SK-N-SH treated with all-trans-retinoic acid at 6 μM for 48 hours (cell line): ENCODE measurements around the gene INSM1.

Source experiments
- ATAC-seq: fragments of 200-7000 bp; cut with Tn5 transposase; 3 replicates; pipeline ENCODE4 v1.9.1; 2020; ENCODE audit warnings: mild to moderate bottlenecking, moderate library complexity
- ARNTL ChIP-seq: fragments of 450-650 bp; formaldehyde crosslinking; IDR thresholded peaks from 2 replicates; pipeline ENCODE4 v1.5.0; 2020; ENCODE audit warnings: low read depth, mild to moderate bottlenecking, moderate library complexity, borderline replicate concordance
- CSDC2 ChIP-seq: fragments of 250-450 bp; sonication (Bioruptor Pico); IDR thresholded peaks from 2 replicates; pipeline ENCODE4 v1.5.0; 2020; ENCODE audit warnings: mild to moderate bottlenecking, moderate library complexity
- ESRRG ChIP-seq: fragments of 250-450 bp; sonication (Bioruptor Pico); IDR thresholded peaks from 2 replicates; pipeline ENCODE4 v1.6.1; 2021; ENCODE audit warnings: mild to moderate bottlenecking
- GLIS3 ChIP-seq: fragments of 250-450 bp; sonication (Bioruptor Pico); IDR thresholded peaks from 2 replicates; pipeline ENCODE4 v1.5.0; 2020; ENCODE audit warnings: mild to moderate bottlenecking, moderate library complexity
- OSR1 ChIP-seq: fragments of 250-450 bp; sonication (Bioruptor Pico); IDR thresholded peaks from 2 replicates; pipeline ENCODE4 v1.8.0; 2022; ENCODE audit warnings: moderate library complexity, mild to moderate bottlenecking, inconsistent platforms
- PATZ1 ChIP-seq: fragments of 250-450 bp; sonication (Bioruptor Pico); IDR thresholded peaks from 2 replicates; pipeline ENCODE4 v1.8.0; 2020; ENCODE audit warnings: mild to moderate bottlenecking, moderate library complexity, borderline replicate concordance
- PPARA ChIP-seq: fragments of 250-450 bp; sonication (Bioruptor Pico); IDR thresholded peaks from 2 replicates; pipeline ENCODE4 v1.5.0; 2020; ENCODE audit warnings: mild to moderate bottlenecking, borderline replicate concordance
- RARB ChIP-seq: fragments of 250-450 bp; sonication (Bioruptor Pico); IDR thresholded peaks from 2 replicates; pipeline ENCODE4 v1.8.0; 2021; ENCODE audit warnings: mild to moderate bottlenecking, moderate library complexity
- SNAI2 ChIP-seq: fragments of 250-450 bp; sonication (Bioruptor Pico); IDR thresholded peaks from 2 replicates; pipeline ENCODE4 v1.5.0; 2020; ENCODE audit warnings: mild to moderate bottlenecking, moderate library complexity
- TCF4 ChIP-seq: fragments of 250-450 bp; sonication (Bioruptor Pico); IDR thresholded peaks from 2 replicates; pipeline ENCODE4 v1.8.0; 2021; ENCODE audit warnings: mild to moderate bottlenecking, moderate library complexity, borderline replicate concordance
- TOX ChIP-seq: fragments of 250-450 bp; sonication (Bioruptor Pico); IDR thresholded peaks from 2 replicates; pipeline ENCODE4 v1.8.0; 2021; ENCODE audit warnings: mild to moderate bottlenecking, moderate library complexity, borderline replicate concordance
- ZC3H10 ChIP-seq: fragments of 250-450 bp; sonication (Bioruptor Pico); IDR thresholded peaks from 2 replicates; pipeline ENCODE4 v1.5.1; 2021; ENCODE audit warnings: mild to moderate bottlenecking, moderate library complexity
- ZFP3 ChIP-seq: fragments of 250-450 bp; sonication (Bioruptor Pico); IDR thresholded peaks from 2 replicates; pipeline ENCODE4 v1.5.0; 2020; ENCODE audit warnings: mild to moderate bottlenecking, moderate library complexity
- ZFP30 ChIP-seq: fragments of 450-650 bp; formaldehyde crosslinking; IDR thresholded peaks from 2 replicates; pipeline ENCODE4 v1.5.0; 2022; ENCODE audit warnings: mild to moderate bottlenecking, moderate library complexity
- ZNF565 ChIP-seq: fragments of 450-650 bp; formaldehyde crosslinking; conservative IDR thresholded peaks from 2 replicates; pipeline ENCODE4 v1.5.0; 2020; ENCODE audit warnings: low read depth, mild to moderate bottlenecking, moderate library complexity
- ZNF70 ChIP-seq: fragments of 450-650 bp; formaldehyde crosslinking; IDR thresholded peaks from 2 replicates; pipeline ENCODE4 v1.5.0; 2020; ENCODE audit warnings: mild to moderate bottlenecking, moderate library complexity
- ZNF8 ChIP-seq: fragments of 450-650 bp; formaldehyde crosslinking; IDR thresholded peaks from 2 replicates; pipeline ENCODE4 v1.5.0; 2020; ENCODE audit warnings: mild to moderate bottlenecking, moderate library complexity
- TF ChIP-seq, protein P1 (sequence below): fragments of 250-450 bp; sonication (Bioruptor Pico); IDR thresholded peaks from 2 replicates; pipeline ENCODE4 v1.5.1; 2021; ENCODE audit warnings: mild to moderate bottlenecking, moderate library complexity
- TF ChIP-seq, protein P2 (sequence below): fragments of 250-450 bp; sonication (Bioruptor Pico); IDR thresholded peaks from 2 replicates; pipeline ENCODE4 v1.8.0; 2021; ENCODE audit warnings: low read depth, mild to moderate bottlenecking, moderate library complexity, borderline replicate concordance
- TF ChIP-seq, protein P3 (sequence below): fragments of 250-450 bp; sonication (Bioruptor Pico); IDR thresholded peaks from 2 replicates; pipeline ENCODE4 v1.5.0; 2020; ENCODE audit warnings: mild to moderate bottlenecking, moderate library complexity
- TF ChIP-seq, protein P4 (sequence below): fragments of 250-450 bp; sonication (Bioruptor Pico); IDR thresholded peaks from 2 replicates; pipeline ENCODE4 v1.5.1; 2020; ENCODE audit warnings: low read depth, mild to moderate bottlenecking, moderate library complexity

INSM1 gene

DNA sequence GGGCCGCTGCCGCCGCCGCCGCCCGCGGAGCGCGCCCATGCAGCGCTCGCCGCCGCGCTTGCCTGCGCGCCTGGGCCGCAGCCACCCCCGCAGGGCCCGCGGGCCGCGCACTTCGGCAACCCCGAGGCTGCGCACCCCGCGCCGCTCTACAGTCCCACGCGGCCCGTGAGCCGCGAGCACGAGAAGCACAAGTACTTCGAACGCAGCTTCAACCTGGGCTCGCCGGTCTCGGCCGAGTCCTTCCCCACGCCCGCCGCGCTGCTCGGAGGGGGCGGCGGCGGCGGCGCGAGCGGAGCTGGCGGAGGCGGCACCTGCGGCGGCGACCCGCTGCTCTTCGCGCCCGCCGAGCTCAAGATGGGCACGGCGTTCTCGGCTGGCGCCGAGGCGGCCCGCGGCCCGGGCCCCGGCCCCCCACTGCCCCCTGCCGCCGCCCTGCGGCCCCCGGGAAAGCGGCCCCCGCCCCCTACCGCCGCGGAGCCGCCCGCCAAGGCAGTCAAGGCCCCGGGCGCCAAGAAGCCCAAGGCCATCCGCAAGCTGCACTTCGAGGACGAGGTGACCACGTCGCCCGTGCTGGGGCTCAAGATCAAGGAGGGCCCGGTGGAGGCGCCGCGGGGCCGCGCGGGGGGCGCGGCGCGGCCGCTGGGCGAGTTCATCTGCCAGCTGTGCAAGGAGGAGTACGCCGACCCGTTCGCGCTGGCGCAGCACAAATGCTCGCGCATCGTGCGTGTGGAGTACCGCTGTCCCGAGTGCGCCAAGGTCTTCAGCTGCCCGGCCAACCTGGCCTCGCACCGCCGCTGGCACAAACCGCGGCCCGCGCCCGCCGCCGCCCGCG, 730 bp downstream of the INSM1 start (continued):
- TF ChIP-seq, protein P1, sequence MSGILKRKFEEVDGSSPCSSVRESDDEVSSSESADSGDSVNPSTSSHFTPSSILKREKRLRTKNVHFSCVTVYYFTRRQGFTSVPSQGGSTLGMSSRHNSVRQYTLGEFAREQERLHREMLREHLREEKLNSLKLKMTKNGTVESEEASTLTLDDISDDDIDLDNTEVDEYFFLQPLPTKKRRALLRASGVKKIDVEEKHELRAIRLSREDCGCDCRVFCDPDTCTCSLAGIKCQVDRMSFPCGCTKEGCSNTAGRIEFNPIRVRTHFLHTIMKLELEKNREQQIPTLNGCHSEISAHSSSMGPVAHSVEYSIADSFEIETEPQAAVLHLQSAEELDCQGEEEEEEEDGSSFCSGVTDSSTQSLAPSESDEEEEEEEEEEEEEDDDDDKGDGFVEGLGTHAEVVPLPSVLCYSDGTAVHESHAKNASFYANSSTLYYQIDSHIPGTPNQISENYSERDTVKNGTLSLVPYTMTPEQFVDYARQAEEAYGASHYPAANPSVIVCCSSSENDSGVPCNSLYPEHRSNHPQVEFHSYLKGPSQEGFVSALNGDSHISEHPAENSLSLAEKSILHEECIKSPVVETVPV (CRISPR knock-in tag): no peak
- TF ChIP-seq OSR1 (CRISPR knock-in tag): no peak

GRCh38 chr20:20369250-20370093, 1.6 kb downstream of the INSM1 start:
- no peak for TF ChIP-seq TOX (CRISPR knock-in tag)
- TF ChIP-seq, protein P1 (CRISPR knock-in tag): no peak
- no peak for TF ChIP-seq PPARA (CRISPR knock-in tag)
- TF ChIP-seq ZNF70 (CRISPR knock-in tag): no peak
- no peak for TF ChIP-seq ARNTL (CRISPR knock-in tag)
- no peak for TF ChIP-seq ZFP3
- TF ChIP-seq RARB: no peak
- no peak for TF ChIP-seq ZC3H10 (CRISPR knock-in tag)
- TF ChIP-seq, protein P2, sequence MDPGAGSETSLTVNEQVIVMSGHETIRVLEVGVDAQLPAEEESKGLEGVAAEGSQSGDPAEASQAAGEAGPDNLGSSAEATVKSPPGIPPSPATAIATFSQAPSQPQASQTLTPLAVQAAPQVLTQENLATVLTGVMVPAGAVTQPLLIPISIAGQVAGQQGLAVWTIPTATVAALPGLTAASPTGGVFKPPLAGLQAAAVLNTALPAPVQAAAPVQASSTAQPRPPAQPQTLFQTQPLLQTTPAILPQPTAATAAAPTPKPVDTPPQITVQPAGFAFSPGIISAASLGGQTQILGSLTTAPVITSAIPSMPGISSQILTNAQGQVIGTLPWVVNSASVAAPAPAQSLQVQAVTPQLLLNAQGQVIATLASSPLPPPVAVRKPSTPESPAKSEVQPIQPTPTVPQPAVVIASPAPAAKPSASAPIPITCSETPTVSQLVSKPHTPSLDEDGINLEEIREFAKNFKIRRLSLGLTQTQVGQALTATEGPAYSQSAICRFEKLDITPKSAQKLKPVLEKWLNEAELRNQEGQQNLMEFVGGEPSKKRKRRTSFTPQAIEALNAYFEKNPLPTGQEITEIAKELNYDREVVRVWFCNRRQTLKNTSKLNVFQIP (CRISPR knock-in tag): no peak
- no peak for TF ChIP-seq GLIS3
- TF ChIP-seq OSR1 (CRISPR knock-in tag): no peak
- no peak for TF ChIP-seq TCF4 (CRISPR knock-in tag)
- TF ChIP-seq ZNF8 (CRISPR knock-in tag): no peak
- no peak for TF ChIP-seq PATZ1
- no peak for TF ChIP-seq ESRRG (CRISPR knock-in tag)
- no peak for TF ChIP-seq ZFP30 (CRISPR knock-in tag)
- no peak for ATAC-seq

- no peak for ATAC-seq
- TF ChIP-seq PPARA (CRISPR knock-in tag): no peak
- TF ChIP-seq, protein P3, sequence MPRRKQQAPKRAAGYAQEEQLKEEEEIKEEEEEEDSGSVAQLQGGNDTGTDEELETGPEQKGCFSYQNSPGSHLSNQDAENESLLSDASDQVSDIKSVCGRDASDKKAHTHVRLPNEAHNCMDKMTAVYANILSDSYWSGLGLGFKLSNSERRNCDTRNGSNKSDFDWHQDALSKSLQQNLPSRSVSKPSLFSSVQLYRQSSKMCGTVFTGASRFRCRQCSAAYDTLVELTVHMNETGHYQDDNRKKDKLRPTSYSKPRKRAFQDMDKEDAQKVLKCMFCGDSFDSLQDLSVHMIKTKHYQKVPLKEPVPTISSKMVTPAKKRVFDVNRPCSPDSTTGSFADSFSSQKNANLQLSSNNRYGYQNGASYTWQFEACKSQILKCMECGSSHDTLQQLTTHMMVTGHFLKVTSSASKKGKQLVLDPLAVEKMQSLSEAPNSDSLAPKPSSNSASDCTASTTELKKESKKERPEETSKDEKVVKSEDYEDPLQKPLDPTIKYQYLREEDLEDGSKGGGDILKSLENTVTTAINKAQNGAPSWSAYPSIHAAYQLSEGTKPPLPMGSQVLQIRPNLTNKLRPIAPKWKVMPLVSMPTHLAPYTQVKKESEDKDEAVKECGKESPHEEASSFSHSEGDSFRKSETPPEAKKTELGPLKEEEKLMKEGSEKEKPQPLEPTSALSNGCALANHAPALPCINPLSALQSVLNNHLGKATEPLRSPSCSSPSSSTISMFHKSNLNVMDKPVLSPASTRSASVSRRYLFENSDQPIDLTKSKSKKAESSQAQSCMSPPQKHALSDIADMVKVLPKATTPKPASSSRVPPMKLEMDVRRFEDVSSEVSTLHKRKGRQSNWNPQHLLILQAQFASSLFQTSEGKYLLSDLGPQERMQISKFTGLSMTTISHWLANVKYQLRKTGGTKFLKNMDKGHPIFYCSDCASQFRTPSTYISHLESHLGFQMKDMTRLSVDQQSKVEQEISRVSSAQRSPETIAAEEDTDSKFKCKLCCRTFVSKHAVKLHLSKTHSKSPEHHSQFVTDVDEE (CRISPR knock-in tag): no peak
- TF ChIP-seq ZC3H10 (CRISPR knock-in tag): no peak
- TF ChIP-seq ZNF8 (CRISPR knock-in tag): no peak
- no peak for TF ChIP-seq ZFP30 (CRISPR knock-in tag)
- no peak for TF ChIP-seq GLIS3
- TF ChIP-seq, protein P4, sequence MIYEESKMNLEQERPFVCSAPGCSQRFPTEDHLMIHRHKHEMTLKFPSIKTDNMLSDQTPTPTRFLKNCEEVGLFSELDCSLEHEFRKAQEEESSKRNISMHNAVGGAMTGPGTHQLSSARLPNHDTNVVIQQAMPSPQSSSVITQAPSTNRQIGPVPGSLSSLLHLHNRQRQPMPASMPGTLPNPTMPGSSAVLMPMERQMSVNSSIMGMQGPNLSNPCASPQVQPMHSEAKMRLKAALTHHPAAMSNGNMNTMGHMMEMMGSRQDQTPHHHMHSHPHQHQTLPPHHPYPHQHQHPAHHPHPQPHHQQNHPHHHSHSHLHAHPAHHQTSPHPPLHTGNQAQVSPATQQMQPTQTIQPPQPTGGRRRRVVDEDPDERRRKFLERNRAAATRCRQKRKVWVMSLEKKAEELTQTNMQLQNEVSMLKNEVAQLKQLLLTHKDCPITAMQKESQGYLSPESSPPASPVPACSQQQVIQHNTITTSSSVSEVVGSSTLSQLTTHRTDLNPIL: no peak
- no peak for TF ChIP-seq TOX (CRISPR knock-in tag)
- no peak for TF ChIP-seq ZNF70 (CRISPR knock-in tag)
- TF ChIP-seq ZNF565 (CRISPR knock-in tag): no peak
- no peak for TF ChIP-seq SNAI2 (CRISPR knock-in tag)
- TF ChIP-seq CSDC2 (CRISPR knock-in tag): no peak
These were observed 2.2 kb downstream of the INSM1 start for GRCh38 chr20:20370094-20370575.
